B cell (primary cell): Measurements from ENCODE around the gene AGTR2. TPM values are rescaled to one million over a fixed set of nuclear protein-coding genes. Genes with fewer than 3 reads are reported as not detected.

Experiments used
- ATAC-seq: fragments of 200-7000 bp; cut with Tn5 transposase; one replicate; pipeline ENCODE4 v1.10.0; 2021; ENCODE audit warnings: low read depth, mild to moderate bottlenecking, moderate number of reproducible peaks, moderate library complexity
- CTCF ChIA-PET: fragments of 350-600 bp; sonication (Branson Sonifier 250); formaldehyde crosslinking; loops from one replicate; lab custom pipeline; 2021; ENCODE audit warnings: antibody characterized with exemption, inconsistent platforms; lab: Charles Lee
- POLR2A ChIA-PET: fragments of 350-600 bp; sonication (Branson Sonifier 250); formaldehyde crosslinking; loops from one replicate; lab custom pipeline; 2021; ENCODE audit warnings: antibody characterized with exemption; lab: Charles Lee
- DNase-seq: peaks from one replicate; pipeline ENCODE4 v3.0.0; 2013
- H2AFZ ChIP-seq: 2 replicates; pipeline ENCODE4 v1.6.1; 2012; ENCODE audit warnings: mild to moderate bottlenecking, low read depth, low read length; ENCODE audit not compliant: insufficient read depth, poor library complexity, severe bottlenecking
- H3K27ac ChIP-seq, 2 donors: 1 replicate in 1 of 2; 2 replicates in 1 of 2; pipeline ENCODE4 v1.5.1; 2012 to 2013; ENCODE audit warnings: low read length in 2 of 2, mild to moderate bottlenecking in 2 of 2, moderate library complexity in 1 of 2
- H3K27me3 ChIP-seq, 4 experiments: fragments of 200-600 bp in 1 of 4; sonication (generic) in 1 of 4; replicated peaks in 1 of 4; 1 replicate in 2 of 4; 2 replicates in 2 of 4; pipeline versions ENCODE4 v1.6.1 to v1.7.0; 2013 to 2016; ENCODE audit warnings: low read length in 3 of 4, mild to moderate bottlenecking in 2 of 4, mixed read lengths in 1 of 4, moderate library complexity in 1 of 4; ENCODE audit not compliant: insufficient read depth in 4 of 4, control insufficient read depth in 3 of 4; ENCODE audit errors: control extremely low read depth in 1 of 4
- H3K36me3 ChIP-seq, 2 experiments: replicated peaks in 1 of 2; 1 replicate in 1 of 2; 2 replicates in 1 of 2; pipeline versions ENCODE4 v1.6.1 to v1.7.1; 2013; ENCODE audit warnings: low read length in 1 of 2; ENCODE audit not compliant: insufficient read depth in 2 of 2, control insufficient read depth in 1 of 2; ENCODE audit errors: control extremely low read depth in 1 of 2, extremely low read depth in 1 of 2
- H3K4me1 ChIP-seq, 2 donors: fragments of 200-600 bp in 1 of 2; sonication (generic) in 1 of 2; 1 replicate in 1 of 2; 2 replicates in 1 of 2; pipeline versions ENCODE4 v1.5.1 to v1.6.1; 2013 to 2017; ENCODE audit warnings: low read length in 2 of 2; ENCODE audit not compliant: control insufficient read depth in 2 of 2, insufficient read depth in 2 of 2
- H3K4me2 ChIP-seq: replicated peaks from 2 replicates; pipeline ENCODE3; 2012; ENCODE audit warnings: mild to moderate bottlenecking, low read depth, low read length; ENCODE audit not compliant: poor library complexity, severe bottlenecking
- H3K4me3 ChIP-seq, 5 experiments: fragments of 200-600 bp in 1 of 5; sonication (generic) in 1 of 5; 1 replicate in 3 of 5; 2 replicates in 2 of 5; pipeline versions ENCODE4 v1.5.1 to v1.7.0; 2011 to 2016; ENCODE audit warnings: low read length in 4 of 5, mild to moderate bottlenecking in 4 of 5, low read depth in 2 of 5, control low read depth in 1 of 5, moderate library complexity in 1 of 5; ENCODE audit not compliant: insufficient read depth in 1 of 5; ENCODE audit errors: control extremely low read depth in 1 of 5, extremely low read depth in 1 of 5
- H3K79me2 ChIP-seq: fragments of 200-600 bp; sonication (generic); one replicate; pipeline ENCODE4 v1.6.0; 2016; ENCODE audit warnings: low read length; ENCODE audit not compliant: control insufficient read depth, insufficient read depth
- H3K9ac ChIP-seq: fragments of 200-600 bp; sonication (generic); 2 replicates; pipeline ENCODE4 v1.6.1; 2017; ENCODE audit warnings: mild to moderate bottlenecking, low read length, moderate library complexity
- H3K9me3 ChIP-seq, 3 donors: one replicate each; pipeline versions ENCODE4 v1.6.1 to v1.7.1; 2013; ENCODE audit warnings: low read length in 2 of 3; ENCODE audit not compliant: control insufficient read depth in 2 of 3, insufficient read depth in 1 of 3; ENCODE audit errors: control extremely low read depth in 1 of 3
- H4K20me1 ChIP-seq: 2 replicates; pipeline ENCODE4 v1.6.0; 2012; ENCODE audit warnings: mild to moderate bottlenecking, low read length; ENCODE audit not compliant: insufficient read depth, control insufficient read depth, poor library complexity, severe bottlenecking
- H3K27ac Mint-ChIP-seq: one replicate; pipeline ENCODE4 v1.8.0; 2021; ENCODE audit warnings: mixed read lengths
- H3K27me3 Mint-ChIP-seq: one replicate; pipeline ENCODE4 v1.8.0; 2021; ENCODE audit warnings: mixed read lengths
- H3K4me1 Mint-ChIP-seq: one replicate; pipeline ENCODE4 v1.8.0; 2021; ENCODE audit warnings: mixed read lengths
- H3K4me3 Mint-ChIP-seq: one replicate; pipeline ENCODE4 v1.8.0; 2021; ENCODE audit warnings: mixed read lengths
- H3K9me3 Mint-ChIP-seq: one replicate; pipeline ENCODE4 v1.8.0; 2022; ENCODE audit warnings: mixed read lengths; ENCODE audit not compliant: insufficient read depth
- CTCF ChIP-seq: fragments of 200-600 bp; IDR thresholded peaks from one replicate; pipeline ENCODE4 v1.8.0; 2022; ENCODE audit warnings: antibody characterized with exemption, mild to moderate bottlenecking
- EZH2 ChIP-seq: IDR thresholded peaks from 2 replicates; pipeline ENCODE4 v1.6.1; 2012; ENCODE audit warnings: borderline replicate concordance, low read depth, mild to moderate bottlenecking, moderate library complexity, low read length; ENCODE audit not compliant: insufficient read depth, poor library complexity, severe bottlenecking
- WGBS: methylation state at CpG from one replicate; pipeline ENCODE4 v1.1.5; 2013; ENCODE audit warnings: missing lambda C conversion rate; ENCODE audit not compliant: insufficient coverage; 5-methylcytosine and 5-hydroxymethylcytosine counted together
- intact Hi-C: fragments of 100-400 bp; cut with micrococcal nuclease; formaldehyde crosslinking; loops from one replicate; pipeline ENCODE4 v1.10.0; 2022
- polyA plus RNA-seq: library from polyadenylated mRNA; depleted of rRNA; stranded (reverse); fragments of >200 nt; gene quantifications from 2 replicates; pipeline ENCODE4 v1.2.3, GENCODE V29; 2012
- total RNA-seq, 2 donors: library from RNA; stranded (reverse); fragments of 120-200 nt in 1 of 2; gene quantifications; 1 replicate in 1 of 2; 2 replicates in 1 of 2; pipeline versions ENCODE4 v1.2.3 to v1.2.4, GENCODE V29; 2013 to 2022

AGTR2 gene
- total and polyA plus RNA-seq, 2 donors (not counting 1 experiment from before 2014, with no cell fraction given) = not detected

GRCh38 chrX:116142976-116143375 lies 27.6 kb upstream of the AGTR2 start:
- no peaks in the 10 kb centered on the region for H3K79me2 ChIP-seq
- Mint-ChIP-seq H3K27ac (no peak overlapping the region), H3K27me3 (no peaks in the 10 kb centered on the region), H3K4me1 (no peaks in the 10 kb centered on the region), H3K9me3 (no peaks in the 10 kb centered on the region), H3K4me3 (no peak overlapping the region)
- intact Hi-C loops = no loop called here
- no peaks in the 10 kb centered on the region for H3K9me3 ChIP-seq
- H3K36me3 ChIP-seq = no peaks in the 10 kb centered on the region
- ChIA-PET POLR2A (no interaction called here), CTCF (no interaction called here)
- ATAC-seq (no peak), DNase-seq (no peak)
- H3K4me2 ChIP-seq = no peak overlapping the region
- H2AFZ ChIP-seq = no peak overlapping the region
- no peak overlapping the region for H3K27ac ChIP-seq
- no peaks in the 10 kb centered on the region for H3K27me3 ChIP-seq
- H3K9ac ChIP-seq = no peak overlapping the region
- no peak overlapping the region for H3K4me3 ChIP-seq
- no CpG with 5 or more reads among the region's 2 CpGs for WGBS
- no peaks in the 10 kb centered on the region for H4K20me1 ChIP-seq
- H3K4me1 ChIP-seq = no peaks in the 10 kb centered on the region
- no peak for TF ChIP-seq EZH2
- no peak for TF ChIP-seq CTCF

- Histone ChIP-seq H3K27me3 (no peaks in the 10 kb centered on the region), H2AFZ (no peak overlapping the region), H3K36me3 (no peaks in the 10 kb centered on the region), H3K4me1 (no peaks in the 10 kb centered on the region), H3K79me2 (no peaks in the 10 kb centered on the region), H3K9me3 (no peaks in the 10 kb centered on the region), H4K20me1 (no peaks in the 10 kb centered on the region), H3K4me3 (no peak overlapping the region), H3K4me2 (no peak overlapping the region), H3K27ac (no peak overlapping the region), H3K9ac (no peak overlapping the region)
- Mint-ChIP-seq H3K4me3 (no peak overlapping the region), H3K4me1 (no peaks in the 10 kb centered on the region), H3K27me3 (no peaks in the 10 kb centered on the region), H3K9me3 (no peaks in the 10 kb centered on the region), H3K27ac (no peak overlapping the region)
- ChIA-PET POLR2A (no interaction called here), CTCF (no interaction called here)
- intact Hi-C loops = no loop called here
- no peak for ATAC-seq
- DNase-seq = no peak
- TF ChIP-seq EZH2 (no peak), CTCF (no peak)
- WGBS = 91% methylated on average over 5 of the region's 9 CpGs
These were observed 2.4 kb downstream of the AGTR2 start for GRCh38 chrX:116172976-116173375.
